ENCODE data around the gene PABPC5.

The PABPC5 gene

DNA sequence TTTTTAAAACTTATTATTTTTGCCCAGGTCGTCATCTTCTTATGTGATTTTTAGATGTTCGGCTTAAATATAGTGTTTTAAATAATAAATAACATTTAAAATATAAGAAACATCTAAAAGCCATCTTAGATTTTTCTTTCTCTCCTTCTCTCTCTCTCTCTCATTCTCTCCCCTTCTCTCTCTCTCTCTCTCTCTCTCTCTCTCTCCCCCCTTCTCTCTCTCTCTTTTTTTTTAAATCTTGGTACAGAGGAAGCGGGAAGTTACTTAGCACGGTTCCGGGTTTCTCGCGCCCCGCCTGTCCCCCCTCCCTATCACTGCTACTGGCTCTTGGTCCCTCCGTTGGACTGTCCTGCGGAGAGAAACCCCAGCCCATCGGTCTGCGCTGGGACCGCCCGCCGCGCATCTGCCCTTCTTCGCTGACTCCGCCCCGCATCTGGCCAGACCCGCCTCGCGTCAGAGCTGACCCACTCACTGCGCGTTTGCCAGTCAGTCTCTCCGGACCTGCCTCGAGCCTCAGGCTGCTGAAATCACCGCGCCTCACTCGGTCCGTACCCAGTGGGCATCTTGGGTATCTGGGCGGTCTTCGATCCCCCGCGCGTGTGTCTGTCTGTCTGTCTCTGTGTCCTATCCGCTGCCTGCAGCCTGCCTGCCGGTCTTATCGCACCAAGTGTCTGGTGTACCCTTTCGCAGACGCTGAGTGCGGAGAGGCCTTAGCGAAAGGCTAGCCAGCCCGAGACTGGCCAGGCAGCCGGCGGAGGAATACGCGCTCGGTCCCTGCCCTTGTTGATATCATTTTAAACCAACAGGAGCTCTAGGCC, at the start of gene PABPC5:
PABPC5 (plus strand) TSS at position 489 of the 818 bp plus-strand sequence. CDS start 739 bp downstream, outside the sequence.
- TF ChIP-seq, protein P1, sequence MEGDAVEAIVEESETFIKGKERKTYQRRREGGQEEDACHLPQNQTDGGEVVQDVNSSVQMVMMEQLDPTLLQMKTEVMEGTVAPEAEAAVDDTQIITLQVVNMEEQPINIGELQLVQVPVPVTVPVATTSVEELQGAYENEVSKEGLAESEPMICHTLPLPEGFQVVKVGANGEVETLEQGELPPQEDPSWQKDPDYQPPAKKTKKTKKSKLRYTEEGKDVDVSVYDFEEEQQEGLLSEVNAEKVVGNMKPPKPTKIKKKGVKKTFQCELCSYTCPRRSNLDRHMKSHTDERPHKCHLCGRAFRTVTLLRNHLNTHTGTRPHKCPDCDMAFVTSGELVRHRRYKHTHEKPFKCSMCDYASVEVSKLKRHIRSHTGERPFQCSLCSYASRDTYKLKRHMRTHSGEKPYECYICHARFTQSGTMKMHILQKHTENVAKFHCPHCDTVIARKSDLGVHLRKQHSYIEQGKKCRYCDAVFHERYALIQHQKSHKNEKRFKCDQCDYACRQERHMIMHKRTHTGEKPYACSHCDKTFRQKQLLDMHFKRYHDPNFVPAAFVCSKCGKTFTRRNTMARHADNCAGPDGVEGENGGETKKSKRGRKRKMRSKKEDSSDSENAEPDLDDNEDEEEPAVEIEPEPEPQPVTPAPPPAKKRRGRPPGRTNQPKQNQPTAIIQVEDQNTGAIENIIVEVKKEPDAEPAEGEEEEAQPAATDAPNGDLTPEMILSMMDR (IDR thresholded peaks at IDR 0.05), result no peak
- Mint-ChIP-seq H3K36me3 (ENCODE audit: low read depth) (no peaks in the 10 kb centered on the region), H3K4me3 (peak within 1 kb of the TSS; percentile 88), H3K4me1 (peaks cover 22% of the 10 kb centered on the region), H3K27ac (peak within 1 kb of the TSS; percentile 89), H3K9me3 (no peaks in the 10 kb centered on the region), H3K27me3 (ENCODE audit: low read depth, poor library complexity) (peaks cover 2% of the 10 kb centered on the region)
- peak; percentile 91 for DNase-seq

DNA sequence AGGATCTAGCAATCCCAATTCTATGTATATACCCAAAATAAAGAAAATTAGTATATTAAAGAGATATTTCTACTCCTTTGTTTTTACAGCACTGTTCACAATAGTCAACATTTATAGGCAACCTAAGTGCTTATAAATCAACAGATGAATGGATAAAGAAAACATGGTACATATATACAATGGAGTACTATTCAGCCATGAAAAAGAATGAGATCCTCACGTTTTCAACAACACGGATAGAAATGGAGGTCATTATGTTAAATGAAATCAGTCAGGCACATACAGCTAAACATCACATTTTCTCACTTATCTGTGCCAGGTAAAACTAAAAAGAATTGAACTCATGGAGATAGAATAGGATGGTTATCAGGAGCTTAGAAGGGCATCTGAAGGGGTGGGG, 45.6 kb upstream of the PABPC5 start:
- no peaks in the 10 kb centered on the region for H3K4me1 Mint-ChIP-seq
- no peaks in the 10 kb centered on the region for H3K27me3 Mint-ChIP-seq (ENCODE audit: low read depth, poor library complexity)
- H3K4me3 Mint-ChIP-seq, result no peak overlapping the region
- no peaks in the 10 kb centered on the region for H3K9me3 Mint-ChIP-seq
- TF ChIP-seq, protein P1 (IDR thresholded peaks at IDR 0.05), result no peak
- H3K36me3 Mint-ChIP-seq (ENCODE audit: low read depth), result no peaks in the 10 kb centered on the region
- no peak for DNase-seq
- H3K27ac Mint-ChIP-seq, result no peak overlapping the region

DNA sequence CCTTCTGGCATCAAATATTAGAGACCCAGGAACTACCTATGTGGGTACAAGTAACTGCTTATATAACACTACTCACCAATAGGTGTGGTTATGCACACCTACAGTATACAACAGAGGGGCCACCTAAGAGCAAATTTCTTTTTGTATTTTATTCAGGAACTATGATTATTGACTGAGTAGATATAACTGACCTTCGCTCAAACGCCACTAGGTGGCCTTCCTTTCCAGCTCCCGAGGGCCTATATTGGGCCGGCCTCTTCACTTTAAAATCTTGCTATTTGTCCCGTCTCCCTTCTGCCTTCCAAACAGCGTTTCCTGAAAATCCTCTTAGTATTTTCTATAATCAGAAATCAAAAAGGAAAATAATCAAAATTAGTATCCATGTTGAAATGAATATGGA, 19.9 kb upstream of the PABPC5 start:
- H3K4me1 Mint-ChIP-seq, result no peaks in the 10 kb centered on the region
- H3K4me3 Mint-ChIP-seq, result no peak overlapping the region
- peaks cover 11% of the 10 kb centered on the region for H3K36me3 Mint-ChIP-seq (ENCODE audit: low read depth)
- no peaks in the 10 kb centered on the region for H3K27me3 Mint-ChIP-seq (ENCODE audit: low read depth, poor library complexity)
- TF ChIP-seq, protein P1 (IDR thresholded peaks at IDR 0.05), result peak; percentile 58
- H3K27ac Mint-ChIP-seq, result no peak overlapping the region
- H3K9me3 Mint-ChIP-seq, result peaks cover 23% of the 10 kb centered on the region
- DNase-seq, result peak; percentile 23

DNA sequence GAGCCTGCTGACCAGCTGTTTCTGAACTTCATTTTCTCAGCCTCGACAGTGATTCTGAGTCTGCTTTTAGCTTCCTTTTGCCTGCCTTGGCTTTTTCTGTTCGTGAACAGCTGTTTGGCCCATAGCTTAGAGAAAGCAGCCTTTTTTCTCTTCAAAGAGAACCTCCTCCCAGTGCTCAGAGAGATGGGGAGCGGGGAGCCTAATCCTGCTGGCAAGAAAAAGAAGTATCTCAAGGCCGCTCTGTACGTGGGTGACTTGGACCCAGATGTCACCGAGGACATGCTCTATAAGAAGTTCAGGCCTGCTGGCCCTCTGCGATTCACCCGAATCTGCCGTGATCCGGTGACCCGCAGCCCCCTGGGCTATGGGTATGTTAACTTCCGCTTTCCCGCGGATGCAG, 756 bp downstream of the PABPC5 start:
- TF ChIP-seq, protein P1 (IDR thresholded peaks at IDR 0.05), result no peak
- Mint-ChIP-seq H3K27me3 (ENCODE audit: low read depth, poor library complexity) (peaks cover 2% of the 10 kb centered on the region), H3K36me3 (ENCODE audit: low read depth) (no peaks in the 10 kb centered on the region), H3K4me1 (peaks cover 22% of the 10 kb centered on the region), H3K27ac (peak overlapping the region; percentile 89), H3K9me3 (no peaks in the 10 kb centered on the region), H3K4me3 (peak overlapping the region; percentile 88)
- peak; percentile 6 for DNase-seq
